ENCODE measurements around the gene TAF12. TPM values are rescaled to one million over a fixed set of nuclear protein-coding genes. Genes with fewer than 3 reads are reported as not detected.

Gene TAF12
- total and polyA plus RNA-seq, 10 of the 15 experiments (the other 5 are each of a cell fraction or from before 2014, with no cell fraction given) = 18.3 to 43.3 (median 28.6) TPM

GRCh38 chr1:28632560-28632959, 10.3 kb downstream of the TAF12 start:
- H3K79me2 ChIP-seq (ENCODE audit: control insufficient read depth, insufficient read depth, low read length) = no peaks in the 10 kb centered on the region
- no peaks in the 10 kb centered on the region for H3K27me3 ChIP-seq (replicated peaks in 1 of 2; ENCODE audit: control insufficient read depth in 2 of 2, insufficient read depth in 2 of 2, low read length in 1 of 2)
- H3K4me3 ChIP-seq = no peak overlapping the region
- no peak for ATAC-seq
- peaks cover 0 to 4% of the 10 kb centered on the region in 2 experiments; a peak in 1 of 4 replicates for H3K36me3 ChIP-seq (ENCODE audit: control insufficient read depth in 2 of 2, insufficient read depth in 2 of 2, low read length in 1 of 2)
- no peak overlapping the region; the same call in 1 of the 2 replicates for H3K4me2 ChIP-seq (ENCODE audit: control insufficient read depth, insufficient read depth)
- 0 out of 2 replicates have a peak overlapping the region, but pooled peaks have one; percentile 18 for H3K27ac ChIP-seq (ENCODE audit: control insufficient read depth, insufficient read depth)
- RAD21 ChIA-PET (ENCODE audit: unreplicated experiment) = no interaction called here
- TF ChIP-seq, protein P1, sequence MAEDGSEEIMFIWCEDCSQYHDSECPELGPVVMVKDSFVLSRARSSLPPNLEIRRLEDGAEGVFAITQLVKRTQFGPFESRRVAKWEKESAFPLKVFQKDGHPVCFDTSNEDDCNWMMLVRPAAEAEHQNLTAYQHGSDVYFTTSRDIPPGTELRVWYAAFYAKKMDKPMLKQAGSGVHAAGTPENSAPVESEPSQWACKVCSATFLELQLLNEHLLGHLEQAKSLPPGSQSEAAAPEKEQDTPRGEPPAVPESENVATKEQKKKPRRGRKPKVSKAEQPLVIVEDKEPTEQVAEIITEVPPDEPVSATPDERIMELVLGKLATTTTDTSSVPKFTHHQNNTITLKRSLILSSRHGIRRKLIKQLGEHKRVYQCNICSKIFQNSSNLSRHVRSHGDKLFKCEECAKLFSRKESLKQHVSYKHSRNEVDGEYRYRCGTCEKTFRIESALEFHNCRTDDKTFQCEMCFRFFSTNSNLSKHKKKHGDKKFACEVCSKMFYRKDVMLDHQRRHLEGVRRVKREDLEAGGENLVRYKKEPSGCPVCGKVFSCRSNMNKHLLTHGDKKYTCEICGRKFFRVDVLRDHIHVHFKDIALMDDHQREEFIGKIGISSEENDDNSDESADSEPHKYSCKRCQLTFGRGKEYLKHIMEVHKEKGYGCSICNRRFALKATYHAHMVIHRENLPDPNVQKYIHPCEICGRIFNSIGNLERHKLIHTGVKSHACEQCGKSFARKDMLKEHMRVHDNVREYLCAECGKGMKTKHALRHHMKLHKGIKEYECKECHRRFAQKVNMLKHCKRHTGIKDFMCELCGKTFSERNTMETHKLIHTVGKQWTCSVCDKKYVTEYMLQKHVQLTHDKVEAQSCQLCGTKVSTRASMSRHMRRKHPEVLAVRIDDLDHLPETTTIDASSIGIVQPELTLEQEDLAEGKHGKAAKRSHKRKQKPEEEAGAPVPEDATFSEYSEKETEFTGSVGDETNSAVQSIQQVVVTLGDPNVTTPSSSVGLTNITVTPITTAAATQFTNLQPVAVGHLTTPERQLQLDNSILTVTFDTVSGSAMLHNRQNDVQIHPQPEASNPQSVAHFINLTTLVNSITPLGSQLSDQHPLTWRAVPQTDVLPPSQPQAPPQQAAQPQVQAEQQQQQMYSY (CRISPR knock-in tag; IDR thresholded peaks at IDR 0.05) = no peak
- TF ChIP-seq ESRRA (IDR thresholded peaks at IDR 0.05; ENCODE audit: low read length) (no peak), ATF2 (IDR thresholded peaks at IDR 0.05; ENCODE audit: low read length) (no peak), ZBED1 (IDR thresholded peaks at IDR 0.05; ENCODE audit: borderline replicate concordance) (no peak), NBN (IDR thresholded peaks at IDR 0.05) (no peak), MTA3 (IDR thresholded peaks at IDR 0.05; ENCODE audit: borderline replicate concordance, low read length) (no peak), SUZ12 (IDR thresholded peaks at IDR 0.05; ENCODE audit: unreplicated experiment) (no peak), E2F8 (IDR thresholded peaks at IDR 0.05; ENCODE audit: low read depth, partially characterized antibody) (no peak), TCF12 (IDR thresholded peaks at IDR 0.05; ENCODE audit: low read depth, low read length) (no peak), LARP7 (IDR thresholded peaks at IDR 0.05) (no peak)
- TF ChIP-seq, protein P2, sequence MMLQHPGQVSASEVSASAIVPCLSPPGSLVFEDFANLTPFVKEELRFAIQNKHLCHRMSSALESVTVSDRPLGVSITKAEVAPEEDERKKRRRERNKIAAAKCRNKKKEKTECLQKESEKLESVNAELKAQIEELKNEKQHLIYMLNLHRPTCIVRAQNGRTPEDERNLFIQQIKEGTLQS (IDR thresholded peaks at IDR 0.05; ENCODE audit: borderline replicate concordance, extremely low read depth, low read depth, low read length) = no peak
- TF ChIP-seq, protein P3, sequence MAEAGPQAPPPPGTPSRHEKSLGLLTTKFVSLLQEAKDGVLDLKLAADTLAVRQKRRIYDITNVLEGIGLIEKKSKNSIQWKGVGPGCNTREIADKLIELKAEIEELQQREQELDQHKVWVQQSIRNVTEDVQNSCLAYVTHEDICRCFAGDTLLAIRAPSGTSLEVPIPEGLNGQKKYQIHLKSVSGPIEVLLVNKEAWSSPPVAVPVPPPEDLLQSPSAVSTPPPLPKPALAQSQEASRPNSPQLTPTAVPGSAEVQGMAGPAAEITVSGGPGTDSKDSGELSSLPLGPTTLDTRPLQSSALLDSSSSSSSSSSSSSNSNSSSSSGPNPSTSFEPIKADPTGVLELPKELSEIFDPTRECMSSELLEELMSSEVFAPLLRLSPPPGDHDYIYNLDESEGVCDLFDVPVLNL (IDR thresholded peaks at IDR 0.05; ENCODE audit: low read depth, low read length) = no peak
- H3K9ac ChIP-seq (ENCODE audit: control insufficient read depth, insufficient read depth, low read length) = no peak overlapping the region
- SMC1A ChIA-PET (ENCODE audit: uncharacterized antibody, unreplicated experiment) = no interaction called here
- no peak for FAIRE-seq
- BruUV-seq (replicated peaks) = no TSS peak
- POLR2A ChIA-PET = no interaction called here
- CTCF ChIA-PET = no interaction called here
- H4K20me1 ChIP-seq (ENCODE audit: control insufficient read depth, insufficient read depth) = no peaks in the 10 kb centered on the region
- intact Hi-C loops (cut with micrococcal nuclease; ENCODE audit: unreplicated experiment) = no loop called here
- no peak overlapping the region for H2AFZ ChIP-seq (ENCODE audit: control insufficient read depth, low read depth, low read length)
- 100% methylated on average over 4 of the region's 4 CpGs for WGBS (ENCODE audit: insufficient coverage, insufficient replicate concordance, low lambda C conversion rate, missing lambda C conversion rate)
- DNase-seq (ENCODE audit: low read depth, low spot score) = no peak
- peaks cover 3% of the 10 kb centered on the region; the same call in 2 of the 3 replicates for H3K9me3 ChIP-seq (replicated peaks; ENCODE audit: control insufficient read depth, insufficient read depth, low read length)
- in situ Hi-C loops (cut with MboI) = no loop called here
- H3K4me1 ChIP-seq (ENCODE audit: control insufficient read depth, insufficient read depth, low read length) = peaks cover 13% of the 10 kb centered on the region

All from GM12878 (cell line).